ENCODE measurements around the gene IQCK.

The IQCK gene

GRCh38 chr16:19751478-19752385 is 33.7 kb downstream of the IQCK start:
- no peak for DNase-seq (ENCODE audit: low read depth)
- no peak overlapping the region for H3K4me3 ChIP-seq (ENCODE audit: low read depth, low read length)

- no peak overlapping the region for H3K4me3 ChIP-seq (ENCODE audit: low read depth, low read length)
- DNase-seq (ENCODE audit: low read depth): no peak
Observed at GRCh38 chr16:19753815-19754643, 36.0 kb downstream of the IQCK start.

- no peak overlapping the region for H3K4me3 ChIP-seq (ENCODE audit: low read depth, low read length)
- no peak for DNase-seq (ENCODE audit: low read depth)
Observed at GRCh38 chr16:19754644-19755036, 36.6 kb downstream of the IQCK start.

GRCh38 chr16:19755268-19755667 is 37.2 kb downstream of the IQCK start:
- H3K4me3 ChIP-seq (ENCODE audit: low read depth, low read length): no peak overlapping the region
- no peak for DNase-seq (ENCODE audit: low read depth)

- no peak for DNase-seq (ENCODE audit: low read depth)
- H3K4me3 ChIP-seq (ENCODE audit: low read depth, low read length): no peak overlapping the region
Observed at GRCh38 chr16:19757026-19757425, 39.0 kb downstream of the IQCK start.

- no peak for DNase-seq (ENCODE audit: low read depth)
- H3K4me3 ChIP-seq (ENCODE audit: low read depth, low read length): no peak overlapping the region
Observed at GRCh38 chr16:19757762-19758595, 39.9 kb downstream of the IQCK start.

- no peak overlapping the region for H3K4me3 ChIP-seq (ENCODE audit: low read depth, low read length)
- DNase-seq (ENCODE audit: low read depth): no peak
Observed at GRCh38 chr16:19760356-19761060, 42.4 kb downstream of the IQCK start.

- H3K4me3 ChIP-seq (ENCODE audit: low read depth, low read length): no peak overlapping the region
- DNase-seq (ENCODE audit: low read depth): no peak
Observed at GRCh38 chr16:19765860-19766553, 47.9 kb downstream of the IQCK start.

GRCh38 chr16:19766554-19766884 is 48.4 kb downstream of the IQCK start:
- DNase-seq (ENCODE audit: low read depth): no peak
- no peak overlapping the region for H3K4me3 ChIP-seq (ENCODE audit: low read depth, low read length)

- no peak overlapping the region for H3K4me3 ChIP-seq (ENCODE audit: low read depth, low read length)
- no peak for DNase-seq (ENCODE audit: low read depth)
Observed at GRCh38 chr16:19766988-19767387, 48.9 kb downstream of the IQCK start.

GRCh38 chr16:19767497-19767896 is 49.4 kb downstream of the IQCK start:
- DNase-seq (ENCODE audit: low read depth): no peak
- no peak overlapping the region for H3K4me3 ChIP-seq (ENCODE audit: low read depth, low read length)

GRCh38 chr16:19769239-19769638 is 51.2 kb downstream of the IQCK start:
- no peak overlapping the region for H3K4me3 ChIP-seq (ENCODE audit: low read depth, low read length)
- no peak for DNase-seq (ENCODE audit: low read depth)

GRCh38 chr16:19771040-19771439 is 53.0 kb downstream of the IQCK start:
- no peak overlapping the region for H3K4me3 ChIP-seq (ENCODE audit: low read depth, low read length)
- DNase-seq (ENCODE audit: low read depth): no peak

GRCh38 chr16:19771796-19772195 is 53.7 kb downstream of the IQCK start:
- DNase-seq (ENCODE audit: low read depth): peak; percentile 8

GRCh38 chr16:19774024-19774423 is 56.0 kb downstream of the IQCK start:
- no peak for DNase-seq (ENCODE audit: low read depth)

More at GRCh38 chr16:19771796-19772195, 53.7 kb downstream of the IQCK start:
- H3K4me3 ChIP-seq (ENCODE audit: low read depth, low read length): no peak overlapping the region

GRCh38 chr16:19776147-19776546 is 58.1 kb downstream of the IQCK start:
- no peak overlapping the region for H3K4me3 ChIP-seq (ENCODE audit: low read depth, low read length)
- no peak for DNase-seq (ENCODE audit: low read depth)

More at GRCh38 chr16:19774024-19774423, 56.0 kb downstream of the IQCK start:
- H3K4me3 ChIP-seq (ENCODE audit: low read depth, low read length): no peak overlapping the region

- no peak overlapping the region for H3K4me3 ChIP-seq (ENCODE audit: low read depth, low read length)
- no peak for DNase-seq (ENCODE audit: low read depth)
Observed at GRCh38 chr16:19776565-19776964, 58.5 kb downstream of the IQCK start.

- H3K4me3 ChIP-seq (ENCODE audit: low read depth, low read length): no peak overlapping the region
- no peak for DNase-seq (ENCODE audit: low read depth)
Observed at GRCh38 chr16:19780321-19780720, 62.2 kb downstream of the IQCK start.

- DNase-seq (ENCODE audit: low read depth): peak; percentile 56
- H3K4me3 ChIP-seq (ENCODE audit: low read depth, low read length): no peak overlapping the region
Observed at GRCh38 chr16:19781226-19781625, 63.2 kb downstream of the IQCK start.
